Gastroesophageal sphincter (tissue), 4 donors: Measurements from ENCODE around the gene C11orf98. TPM values are rescaled to one million over a fixed set of nuclear protein-coding genes. Genes with fewer than 3 reads are reported as not detected.

Experiments used
- ATAC-seq: fragments of 150-250 bp; one replicate; pipeline ENCODE4 v1.9.1; 2016; ENCODE audit warnings: mild to moderate bottlenecking, moderate library complexity
- H3K27ac ChIP-seq, 4 donors: fragments of 200-600 bp; sonication (generic) in 3 of 4; 1 replicate in 3 of 4; 2 replicates in 1 of 4; pipeline ENCODE4 v1.5.1; 2016 to 2019
- H3K27me3 ChIP-seq: fragments of 200-600 bp; sonication (generic); one replicate; pipeline ENCODE4 v1.5.1; 2019
- H3K36me3 ChIP-seq, 2 donors: fragments of 200-600 bp; sonication (generic); one replicate each; pipeline ENCODE4 v1.5.1; 2019; ENCODE audit warnings: control low read depth in 1 of 2
- H3K4me1 ChIP-seq, 3 donors: fragments of 200-600 bp; sonication (generic); 1 replicate in 2 of 3; 2 replicates in 1 of 3; pipeline ENCODE4 v1.5.1; 2016 to 2019; ENCODE audit warnings: control low read depth in 2 of 3
- H3K4me3 ChIP-seq, 2 donors: fragments of 200-600 bp; sonication (generic); one replicate each; pipeline ENCODE4 v1.5.1; 2019; ENCODE audit warnings: mild to moderate bottlenecking in 1 of 2, moderate library complexity in 1 of 2
- H3K9me3 ChIP-seq, 3 donors: fragments of 200-600 bp; sonication (generic); one replicate each; pipeline ENCODE4 v1.5.1; 2017 to 2019; ENCODE audit warnings: control low read depth in 2 of 3
- CTCF ChIP-seq, 4 experiments: fragments of 200-600 bp in 2 of 4; fragments of 450-650 bp in 2 of 4; sonication (generic) in 1 of 4; IDR thresholded peaks; one replicate each; pipeline ENCODE4 v1.5.1; 2017 to 2019; ENCODE audit warnings: antibody characterized with exemption in 4 of 4, mild to moderate bottlenecking in 2 of 4, moderate library complexity in 2 of 4
- EP300 ChIP-seq: sonication (generic); formaldehyde crosslinking; IDR thresholded peaks from one replicate; pipeline ENCODE4 v1.6.1; 2017; ENCODE audit warnings: antibody characterized with exemption, mild to moderate bottlenecking
- POLR2A ChIP-seq, 2 donors: fragments of 450-650 bp; IDR thresholded peaks; one replicate each; pipeline ENCODE4 v1.6.1; 2017; ENCODE audit warnings: antibody characterized with exemption in 2 of 2, mild to moderate bottlenecking in 2 of 2, moderate library complexity in 1 of 2
- POLR2AphosphoS5 ChIP-seq: sonication (generic); formaldehyde crosslinking; IDR thresholded peaks from one replicate; pipeline ENCODE4 v1.6.1; 2017; ENCODE audit warnings: antibody characterized with exemption
- WGBS, 2 donors: methylation state at CpG; one replicate each; pipeline ENCODE4 v1.1.5; 2018; ENCODE audit warnings: low coverage in 1 of 2; 5-methylcytosine and 5-hydroxymethylcytosine counted together
- total RNA-seq, 4 donors: library from RNA; depleted of rRNA; stranded (reverse); fragments of >200 nt; gene quantifications; one replicate each; pipeline ENCODE4 v1.1.0, GENCODE V29; 2016

Gene C11orf98
- total RNA-seq: 10 to 100 TPM; 19.3 to 39.5 (median 26.8) TPM

- no peaks in the 10 kb centered on the region for H3K27me3 ChIP-seq
- peaks cover 0 to 29% of the 10 kb centered on the region in 2 donors for H3K36me3 ChIP-seq
- peaks cover 5 to 55% (median 19%) of the 10 kb centered on the region in 3 donors for H3K4me1 ChIP-seq
- peak within 1 kb of the TSS; percentile 71 to 87 for H3K4me3 ChIP-seq
- H3K9me3 ChIP-seq: no peaks in the 10 kb centered on the region
- peak; percentile 98 for ATAC-seq
- peak within 1 kb of the TSS; percentile 77 to 96 (median 94) for H3K27ac ChIP-seq
- TF ChIP-seq EP300 (no peak), POLR2AphosphoS5 (peak; percentile 100), CTCF (IDR thresholded peaks at IDR 0.05) (no peak), POLR2A (IDR thresholded peaks at IDR 0.05) (peak; percentile 98 to 99)
- 0% methylated on average over 4 of the region's 47 CpGs; no CpG with 5 or more reads in 1 of the 2 donors for WGBS, 2 donors
Observed at GRCh38 chr11:62665075-62665598, at the start of gene C11orf98, which contains the start of gene CSKMT. Gene C11orf98, minus strand, starts transcription at chr11:62665210. Its CDS starts 41 bp downstream, at chr11:62665169. Gene CSKMT, plus strand, starts transcription at chr11:62665312. Its CDS starts 568 bp downstream, at chr11:62665880.

GRCh38 chr11:62713343-62713742, 48.3 kb upstream of the C11orf98 start:
- Histone ChIP-seq H3K4me3 (no peak overlapping the region), H3K4me1 (peaks cover 0 to 40% (median 15%) of the 10 kb centered on the region in 3 donors), H3K36me3 (peaks cover 10 to 82% of the 10 kb centered on the region in 2 donors), H3K9me3 (no peaks in the 10 kb centered on the region), H3K27me3 (no peaks in the 10 kb centered on the region), H3K27ac (peak overlapping the region in 1 of 4 donors; percentile 47)
- WGBS, 2 donors: 57 to 67% methylated on average over 1 to 2 of the region's 2 CpGs
- no peak for ATAC-seq
- no peak for TF ChIP-seq EP300

DNA sequence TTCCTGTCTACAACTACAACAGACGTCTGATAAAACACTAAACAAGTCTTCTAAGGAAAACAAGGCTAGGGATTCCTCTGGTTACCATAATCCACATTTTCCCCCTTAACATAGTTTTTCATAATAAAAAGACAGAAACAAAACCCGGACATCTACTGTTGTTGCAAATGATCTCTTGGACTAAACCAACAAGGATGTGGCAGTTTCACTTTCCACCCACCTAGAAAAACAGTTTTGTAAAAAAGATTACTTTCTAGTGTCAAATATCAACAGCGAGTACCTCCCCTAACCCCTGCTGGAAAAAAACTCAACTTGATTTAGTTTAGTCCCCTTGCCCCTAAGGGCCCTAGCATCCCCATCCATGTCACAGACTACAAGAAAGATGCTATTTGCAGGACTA, 47.9 kb upstream of the C11orf98 start:
- peaks cover 6 to 78% of the 10 kb centered on the region in 2 donors for H3K36me3 ChIP-seq
- 54 to 61% methylated on average over 3 of the region's 3 CpGs for WGBS, 2 donors
- H3K27ac ChIP-seq: peak overlapping the region in 1 of 4 donors; percentile 47

DNA sequence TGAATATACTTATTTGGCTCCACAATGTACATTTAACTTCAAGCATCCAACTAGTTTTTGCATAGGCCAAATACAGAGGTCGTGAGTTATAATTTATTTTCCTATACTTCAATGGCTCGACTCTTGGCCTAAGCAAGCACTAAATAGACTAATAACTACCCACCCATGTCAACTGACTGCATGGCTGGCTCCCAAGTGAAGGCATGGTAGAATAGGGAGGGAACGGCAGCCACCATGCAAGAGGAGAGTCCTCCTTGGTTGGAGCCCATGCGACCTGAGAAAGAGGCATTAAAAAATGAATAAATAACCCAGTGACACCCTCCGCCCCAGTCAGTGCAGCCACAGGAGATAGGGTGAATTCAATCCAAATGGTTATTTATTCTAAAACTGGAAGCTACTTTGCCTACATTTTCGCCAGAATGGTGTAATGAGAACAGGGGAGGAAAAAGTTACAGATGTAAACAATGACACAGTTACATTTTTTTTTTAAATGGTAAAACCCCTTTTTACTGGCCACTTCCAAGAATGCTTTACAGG, 47.3 kb upstream of the C11orf98 start:
- Histone ChIP-seq H3K27ac (peak overlapping the region in 1 of 4 donors; percentile 47), H3K4me3 (no peak overlapping the region), H3K9me3 (no peaks in the 10 kb centered on the region), H3K36me3 (peaks cover 4 to 72% of the 10 kb centered on the region in 2 donors), H3K27me3 (no peaks in the 10 kb centered on the region), H3K4me1 (peaks cover 0 to 40% (median 16%) of the 10 kb centered on the region in 3 donors)
- 54 to 76% methylated on average over 4 to 6 of the region's 6 CpGs for WGBS, 2 donors
- TF ChIP-seq POLR2A (IDR thresholded peaks at IDR 0.05) (no peak), CTCF (IDR thresholded peaks at IDR 0.05) (no peak), EP300 (no peak), POLR2AphosphoS5 (no peak)
- ATAC-seq: no peak

More for the DNA sequence above, 47.9 kb upstream of the C11orf98 start:
- H3K27me3 ChIP-seq: no peaks in the 10 kb centered on the region
- no peak for TF ChIP-seq CTCF (IDR thresholded peaks at IDR 0.05)
- no peak for TF ChIP-seq POLR2AphosphoS5
- no peak for TF ChIP-seq EP300
- TF ChIP-seq POLR2A (IDR thresholded peaks at IDR 0.05): no peak
- no peak for ATAC-seq
- peaks cover 0 to 40% (median 16%) of the 10 kb centered on the region in 3 donors for H3K4me1 ChIP-seq
- H3K9me3 ChIP-seq: no peaks in the 10 kb centered on the region
- H3K4me3 ChIP-seq: no peak overlapping the region

DNA sequence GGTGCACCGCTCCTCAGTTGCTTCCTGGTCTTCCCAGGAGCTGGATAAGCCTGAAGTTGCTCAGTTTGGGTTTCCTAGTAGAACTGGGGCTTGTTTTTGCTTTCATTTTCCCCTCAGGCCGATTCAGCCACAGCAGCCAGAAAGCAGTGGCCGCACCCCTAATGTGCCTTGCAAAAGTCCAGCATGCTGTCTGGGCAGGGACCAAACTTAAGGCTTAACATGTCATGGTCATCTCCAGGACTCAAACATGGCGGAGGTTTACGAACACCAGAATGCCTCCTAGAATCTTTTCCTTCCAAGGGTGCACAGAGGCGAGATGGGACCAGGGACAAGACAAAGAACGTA, 45.0 kb upstream of the C11orf98 start:
- TF ChIP-seq POLR2AphosphoS5: no peak
- TF ChIP-seq POLR2A (IDR thresholded peaks at IDR 0.05): no peak
- no peak for TF ChIP-seq CTCF (IDR thresholded peaks at IDR 0.05)
- ATAC-seq: no peak
- peak overlapping the region; percentile 44 to 68 for H3K4me3 ChIP-seq
- no peaks in the 10 kb centered on the region for H3K27me3 ChIP-seq
- peaks cover 0 to 49% of the 10 kb centered on the region in 2 donors for H3K36me3 ChIP-seq
- 0% methylated on average over 1 of the region's 7 CpGs; no CpG with 5 or more reads in 1 of the 2 donors for WGBS, 2 donors
- no peaks in the 10 kb centered on the region for H3K9me3 ChIP-seq
- H3K4me1 ChIP-seq: peaks cover 0 to 60% (median 29%) of the 10 kb centered on the region in 3 donors
- H3K27ac ChIP-seq: peak overlapping the region; percentile 85 to 95 (median 94)
